OCI-LY7 (cell line): ENCODE measurements around the gene SENP6. TPM values are rescaled to one million over a fixed set of nuclear protein-coding genes. Genes with fewer than 3 reads are reported as not detected.
"Not testable (repeated sequence)": the region's sequence is repeated elsewhere in the genome, so short reads cannot be mapped to it uniquely, and the experiment has no call there.

ENCODE experiments used
- BruUV-seq: library from RNA; stranded (reverse); fragments of 400-500 nt; replicated peaks from 2 replicates; lab custom pipeline; 2021; lab: Mats Ljungman, UMichigan
- CTCF ChIA-PET: fragments of 300-600 bp; sonication (Branson Sonifier 250); formaldehyde crosslinking; loops from one replicate; lab custom pipeline; 2022; ENCODE audit warnings: antibody characterized with exemption; ENCODE audit not compliant: unreplicated experiment; lab: Charles Lee
- POLR2A ChIA-PET: fragments of 300-600 bp; sonication (Branson Sonifier 250); formaldehyde crosslinking; loops from one replicate; lab custom pipeline; 2022; ENCODE audit warnings: antibody characterized with exemption; lab: Charles Lee
- DNase-seq: peaks from one replicate; pipeline ENCODE4 v3.0.0-alpha.2; 2015; ENCODE audit warnings: low spot score
- H2AFZ ChIP-seq: fragments of 200-600 bp; sonication (generic), shearing (Covaris generic); 2 replicates; pipeline ENCODE4 v1.6.1; 2014; ENCODE audit warnings: mild to moderate bottlenecking, antibody characterized with exemption, low read length, moderate library complexity
- H3K27ac ChIP-seq: fragments of 200-600 bp; sonication (generic); 2 replicates; pipeline ENCODE4 v1.5.1; 2014; ENCODE audit warnings: mixed run types, low read depth, mild to moderate bottlenecking, moderate library complexity, low read length, inconsistent platforms; ENCODE audit not compliant: poor library complexity, severe bottlenecking
- H3K36me3 ChIP-seq: fragments of 200-600 bp; sonication (generic); 2 replicates; pipeline ENCODE4 v1.6.1; 2014; ENCODE audit warnings: mild to moderate bottlenecking, antibody characterized with exemption, low read length, moderate library complexity, mixed read lengths; ENCODE audit not compliant: insufficient read depth
- H3K4me1 ChIP-seq: fragments of 200-600 bp; sonication (generic); 2 replicates; pipeline ENCODE4 v1.5.1; 2014; ENCODE audit warnings: mild to moderate bottlenecking, low read length; ENCODE audit not compliant: insufficient read depth, poor library complexity, severe bottlenecking
- H3K4me2 ChIP-seq: fragments of 200-600 bp; sonication (generic); 2 replicates; pipeline ENCODE4 v1.6.1; 2014; ENCODE audit warnings: mild to moderate bottlenecking, low read length
- H3K4me3 ChIP-seq: fragments of 200-600 bp; sonication (generic); 2 replicates; pipeline ENCODE4 v1.5.1; 2014; ENCODE audit warnings: mild to moderate bottlenecking, low read depth, low read length; ENCODE audit not compliant: poor library complexity, severe bottlenecking
- H3K79me2 ChIP-seq: fragments of 200-600 bp; sonication (generic); 2 replicates; pipeline ENCODE4 v1.6.1; 2016; ENCODE audit warnings: low read depth, mild to moderate bottlenecking, low read length, moderate library complexity, mixed read lengths; ENCODE audit not compliant: insufficient read depth
- H3K9me2 ChIP-seq: fragments of 200-600 bp; sonication (generic); 2 replicates; pipeline ENCODE4 v1.6.1; 2016; ENCODE audit warnings: mild to moderate bottlenecking, low read length, mixed read lengths; ENCODE audit not compliant: insufficient read depth
- H3K9me3 ChIP-seq: fragments of 200-600 bp; sonication (generic); 2 replicates; pipeline ENCODE4 v1.6.1; 2014; ENCODE audit warnings: mild to moderate bottlenecking, mixed run types, low read length, mixed read lengths
- H4K20me1 ChIP-seq: fragments of 200-600 bp; sonication (generic); 2 replicates; pipeline ENCODE4 v1.6.1; 2014; ENCODE audit warnings: mild to moderate bottlenecking, antibody characterized with exemption, low read length, moderate library complexity, mixed read lengths; ENCODE audit not compliant: insufficient read depth
- CTCF ChIP-seq: fragments of 200-600 bp; sonication (generic); conservative IDR thresholded peaks from 2 replicates; pipeline ENCODE4 v1.5.1; 2014; ENCODE audit warnings: mild to moderate bottlenecking, antibody characterized with exemption, low read length, moderate library complexity, mixed read lengths
- EZH2phosphoT487 ChIP-seq: fragments of 200-600 bp; sonication (generic); IDR thresholded peaks from 2 replicates; pipeline ENCODE4 v1.6.1; 2018; ENCODE audit warnings: low read depth, borderline replicate concordance, mild to moderate bottlenecking, mixed run types, antibody characterized with exemption, low read length, moderate library complexity, mixed read lengths
- intact Hi-C: fragments of 100-400 bp; cut with micrococcal nuclease; formaldehyde crosslinking; loops from one replicate; pipeline ENCODE4 v1.10.0; 2022; ENCODE audit not compliant: unreplicated experiment
- total RNA-seq, 2 experiments: library from RNA; depleted of rRNA in 1 of 2; stranded (reverse); fragments of >200 nt in 1 of 2; shearing (Covaris generic) in 1 of 2; gene quantifications; 2 replicates each; pipeline ENCODE4 v1.2.3, GENCODE V29; 2014 to 2022

Gene SENP6
- total RNA-seq, 2 experiments from 2014 or later, result 61.1 to 85.4 TPM

GRCh38 chr6:75727206-75727605 lies 125.5 kb downstream of the SENP6 start:
- ChIA-PET CTCF (no interaction called here), POLR2A (no interaction called here)
- Histone ChIP-seq H3K79me2 (no peaks in the 10 kb centered on the region), H3K9me3 (no peaks in the 10 kb centered on the region), H3K9me2 (no peaks in the 10 kb centered on the region), H3K4me2 (no peak overlapping the region), H3K36me3 (no peaks in the 10 kb centered on the region), H3K27ac (no peak overlapping the region), H3K4me1 (no peaks in the 10 kb centered on the region), H2AFZ (no peak overlapping the region), H3K4me3 (no peak overlapping the region), H4K20me1 (no peaks in the 10 kb centered on the region)
- no peak for TF ChIP-seq EZH2phosphoT487
- no peak for TF ChIP-seq CTCF
- BruUV-seq, result no TSS peak
- intact Hi-C loops, result no loop called here
- no peak for DNase-seq

- H2AFZ ChIP-seq, BruUV-seq, H3K4me2 ChIP-seq, H3K27ac ChIP-seq, H3K9me3 ChIP-seq, DNase-seq, CTCF ChIA-PET, intact Hi-C loops, H4K20me1 ChIP-seq, H3K4me3 ChIP-seq, H3K4me1 ChIP-seq, POLR2A ChIA-PET, H3K9me2 ChIP-seq, H3K36me3 ChIP-seq, H3K79me2 ChIP-seq: not testable (repeated sequence)
Measured at GRCh38 chr6:75731029-75731428, 129.3 kb downstream of the SENP6 start.

GRCh38 chr6:75735491-75736186 lies 134.0 kb downstream of the SENP6 start:
- no peaks in the 10 kb centered on the region for H3K9me2 ChIP-seq
- no peak overlapping the region for H3K4me2 ChIP-seq
- no peaks in the 10 kb centered on the region for H4K20me1 ChIP-seq
- no peak for DNase-seq
- no peaks in the 10 kb centered on the region for H3K36me3 ChIP-seq
- ChIA-PET CTCF (no interaction called here), POLR2A (no interaction called here)
- H3K79me2 ChIP-seq, result no peaks in the 10 kb centered on the region
- TF ChIP-seq CTCF, result no peak
- no peak for TF ChIP-seq EZH2phosphoT487
- no peaks in the 10 kb centered on the region for H3K9me3 ChIP-seq
- no peak overlapping the region for H2AFZ ChIP-seq
- H3K4me3 ChIP-seq, result no peak overlapping the region
- BruUV-seq, result no TSS peak
- intact Hi-C loops, result no loop called here
- H3K4me1 ChIP-seq, result no peaks in the 10 kb centered on the region
- no peak overlapping the region for H3K27ac ChIP-seq
